Ascending aorta (tissue), 2 donors: ENCODE results near the gene MAGEF1. TPM values are rescaled to one million over a fixed set of nuclear protein-coding genes. Genes with fewer than 3 reads are reported as not detected.

ENCODE experiments used
- DNase-seq, 2 donors: peaks; one replicate each; pipeline ENCODE4 v3.0.0-alpha.2; 2019; ENCODE audit warnings: low spot score in 2 of 2
- H3K27ac ChIP-seq, 2 donors: fragments of 200-600 bp; sonication (generic); one replicate each; pipeline ENCODE4 v1.5.1; 2016 to 2017; ENCODE audit warnings: mild to moderate bottlenecking in 1 of 2
- H3K27me3 ChIP-seq: fragments of 200-600 bp; sonication (generic); one replicate; pipeline ENCODE4 v1.5.1; 2017
- H3K36me3 ChIP-seq, 2 donors: fragments of 200-600 bp; sonication (generic); one replicate each; pipeline ENCODE4 v1.5.1; 2016
- H3K4me1 ChIP-seq, 2 donors: fragments of 200-600 bp; sonication (generic); one replicate each; pipeline ENCODE4 v1.5.1; 2016 to 2017; ENCODE audit warnings: mild to moderate bottlenecking in 1 of 2
- H3K4me3 ChIP-seq, 2 donors: fragments of 200-600 bp; sonication (generic); one replicate each; pipeline ENCODE4 v1.5.1; 2016 to 2017; ENCODE audit warnings: mild to moderate bottlenecking in 1 of 2
- H3K9me3 ChIP-seq, 2 donors: fragments of 200-600 bp; sonication (generic); one replicate each; pipeline ENCODE4 v1.5.1; 2016
- intact Hi-C: fragments of 100-400 bp; cut with DNase I; formaldehyde crosslinking; loops from one replicate; pipeline ENCODE4 v1.15.1; 2023
- total RNA-seq: library from RNA; depleted of rRNA; stranded (reverse); fragments of >200 nt; gene quantifications from one replicate; pipeline ENCODE4 v1.1.0, GENCODE V29; 2016
- TF ChIP-seq, protein P1 (sequence below), 3 experiments: fragments of 200-600 bp in 2 of 3; fragments of 450-650 bp in 1 of 3; sonication (generic) in 2 of 3; IDR thresholded peaks; one replicate each; pipeline ENCODE4 v1.5.1; 2016 to 2019; ENCODE audit warnings: antibody characterized with exemption in 3 of 3, mild to moderate bottlenecking in 1 of 3, moderate library complexity in 1 of 3

MAGEF1 gene
- total RNA-seq, 1 donor from 2014 or later: 5.2 TPM

DNA sequence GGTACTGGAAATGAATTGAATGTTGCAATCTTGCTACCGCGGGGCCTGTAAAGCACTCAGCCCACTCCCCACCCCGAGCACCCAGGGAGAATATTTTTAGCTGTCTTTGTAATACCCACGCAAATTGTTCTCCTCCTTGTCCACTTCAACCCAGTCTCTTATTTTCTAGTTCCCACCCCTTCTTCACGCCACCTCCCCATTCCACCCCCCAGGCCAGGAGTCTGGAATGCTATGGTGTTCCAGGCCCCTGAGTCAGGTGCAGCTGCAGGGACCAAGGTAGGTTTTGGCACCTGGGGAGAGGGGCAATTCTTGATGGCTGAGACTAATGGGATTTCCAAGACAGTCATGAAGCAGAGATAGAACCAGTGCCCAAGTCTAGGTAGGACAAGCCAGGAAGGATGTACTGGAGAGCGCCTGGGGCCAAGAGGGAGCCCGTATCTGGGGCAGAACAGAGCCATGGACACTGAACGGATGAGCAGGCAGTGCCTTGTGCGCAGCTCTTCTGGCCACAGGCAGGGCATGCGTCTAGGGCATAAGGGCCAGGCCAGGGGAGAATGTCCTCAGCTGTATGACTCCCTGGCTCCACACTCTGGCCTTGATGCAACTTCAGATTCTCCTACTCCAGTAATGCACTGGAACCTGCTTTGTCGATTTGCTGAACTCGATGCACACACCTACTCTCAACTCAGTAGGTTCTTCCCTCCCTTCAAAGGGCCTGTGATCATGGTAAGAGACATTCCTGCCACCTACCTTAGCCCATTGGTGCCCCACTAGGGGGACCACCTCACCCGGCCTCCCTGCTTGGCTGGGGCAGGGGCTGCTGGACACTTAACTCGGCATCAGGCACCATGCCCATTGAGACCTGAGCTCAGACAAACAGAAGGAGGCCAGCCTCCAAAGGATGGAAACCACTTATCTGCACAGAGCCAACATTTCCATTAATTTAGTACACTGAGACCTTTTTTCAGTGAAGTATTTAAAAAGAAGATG is 34.6 kb upstream of the MAGEF1 start:
- intact Hi-C loops: no loop called here
- H3K4me3 ChIP-seq: no peak overlapping the region
- DNase-seq: no peak
- H3K9me3 ChIP-seq: no peaks in the 10 kb centered on the region
- H3K27me3 ChIP-seq: no peaks in the 10 kb centered on the region
- no peaks in the 10 kb centered on the region for H3K36me3 ChIP-seq
- no peaks in the 10 kb centered on the region for H3K4me1 ChIP-seq
- TF ChIP-seq, protein P1, sequence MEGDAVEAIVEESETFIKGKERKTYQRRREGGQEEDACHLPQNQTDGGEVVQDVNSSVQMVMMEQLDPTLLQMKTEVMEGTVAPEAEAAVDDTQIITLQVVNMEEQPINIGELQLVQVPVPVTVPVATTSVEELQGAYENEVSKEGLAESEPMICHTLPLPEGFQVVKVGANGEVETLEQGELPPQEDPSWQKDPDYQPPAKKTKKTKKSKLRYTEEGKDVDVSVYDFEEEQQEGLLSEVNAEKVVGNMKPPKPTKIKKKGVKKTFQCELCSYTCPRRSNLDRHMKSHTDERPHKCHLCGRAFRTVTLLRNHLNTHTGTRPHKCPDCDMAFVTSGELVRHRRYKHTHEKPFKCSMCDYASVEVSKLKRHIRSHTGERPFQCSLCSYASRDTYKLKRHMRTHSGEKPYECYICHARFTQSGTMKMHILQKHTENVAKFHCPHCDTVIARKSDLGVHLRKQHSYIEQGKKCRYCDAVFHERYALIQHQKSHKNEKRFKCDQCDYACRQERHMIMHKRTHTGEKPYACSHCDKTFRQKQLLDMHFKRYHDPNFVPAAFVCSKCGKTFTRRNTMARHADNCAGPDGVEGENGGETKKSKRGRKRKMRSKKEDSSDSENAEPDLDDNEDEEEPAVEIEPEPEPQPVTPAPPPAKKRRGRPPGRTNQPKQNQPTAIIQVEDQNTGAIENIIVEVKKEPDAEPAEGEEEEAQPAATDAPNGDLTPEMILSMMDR (IDR thresholded peaks at IDR 0.05): no peak
- H3K27ac ChIP-seq: no peak overlapping the region

DNA sequence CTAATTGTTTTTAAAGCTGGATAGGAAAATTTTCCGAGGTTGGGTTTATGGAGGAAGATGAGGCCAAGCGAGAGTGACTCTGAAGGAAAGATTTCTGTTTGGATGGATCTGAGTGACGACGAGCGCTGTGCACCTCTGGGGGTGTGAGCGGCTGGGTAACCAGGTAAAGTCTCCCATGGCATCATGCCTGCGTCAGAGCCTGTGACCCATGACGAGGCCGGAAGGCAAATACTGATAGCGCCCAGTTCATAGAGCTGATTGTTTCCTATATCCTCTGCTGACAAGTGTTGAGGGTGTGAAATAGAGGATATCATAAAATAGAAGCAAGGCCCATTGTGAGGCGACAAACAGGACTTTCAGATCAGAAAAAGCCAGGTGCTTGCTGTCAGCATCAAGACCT is 33.7 kb upstream of the MAGEF1 start:
- Histone ChIP-seq H3K27ac (no peak overlapping the region), H3K4me3 (no peak overlapping the region), H3K36me3 (no peaks in the 10 kb centered on the region), H3K27me3 (no peaks in the 10 kb centered on the region), H3K4me1 (no peaks in the 10 kb centered on the region), H3K9me3 (no peaks in the 10 kb centered on the region)
- TF ChIP-seq, protein P1 (IDR thresholded peaks at IDR 0.05): no peak
- peak in 1 of 2 donors; percentile 31 for DNase-seq
- intact Hi-C loops: no loop called here

DNA sequence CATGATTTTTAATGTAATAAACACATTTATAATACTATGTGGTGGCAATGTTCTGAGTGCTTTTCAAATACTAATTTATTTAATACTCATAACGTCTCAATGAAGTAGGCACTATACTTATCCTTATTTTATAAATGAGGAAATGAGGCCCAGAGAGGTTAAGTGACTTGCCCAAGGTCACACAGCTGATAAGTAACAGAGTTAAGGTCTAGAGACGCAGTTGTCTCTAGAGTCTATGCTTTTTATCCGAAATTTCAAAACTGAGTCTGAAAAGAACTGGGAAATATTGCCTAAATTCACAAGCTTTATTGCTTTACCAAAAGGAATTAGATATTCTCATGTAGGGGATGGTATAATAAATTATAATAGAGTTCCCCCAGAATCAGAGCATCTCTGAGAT is 31.4 kb upstream of the MAGEF1 start:
- intact Hi-C loops: no loop called here
- H3K4me3 ChIP-seq: no peak overlapping the region
- TF ChIP-seq, protein P1 (IDR thresholded peaks at IDR 0.05): no peak
- no peak for DNase-seq
- H3K27ac ChIP-seq: no peak overlapping the region
- H3K36me3 ChIP-seq: no peaks in the 10 kb centered on the region
- H3K27me3 ChIP-seq: no peaks in the 10 kb centered on the region
- no peaks in the 10 kb centered on the region for H3K9me3 ChIP-seq
- H3K4me1 ChIP-seq: no peaks in the 10 kb centered on the region

DNA sequence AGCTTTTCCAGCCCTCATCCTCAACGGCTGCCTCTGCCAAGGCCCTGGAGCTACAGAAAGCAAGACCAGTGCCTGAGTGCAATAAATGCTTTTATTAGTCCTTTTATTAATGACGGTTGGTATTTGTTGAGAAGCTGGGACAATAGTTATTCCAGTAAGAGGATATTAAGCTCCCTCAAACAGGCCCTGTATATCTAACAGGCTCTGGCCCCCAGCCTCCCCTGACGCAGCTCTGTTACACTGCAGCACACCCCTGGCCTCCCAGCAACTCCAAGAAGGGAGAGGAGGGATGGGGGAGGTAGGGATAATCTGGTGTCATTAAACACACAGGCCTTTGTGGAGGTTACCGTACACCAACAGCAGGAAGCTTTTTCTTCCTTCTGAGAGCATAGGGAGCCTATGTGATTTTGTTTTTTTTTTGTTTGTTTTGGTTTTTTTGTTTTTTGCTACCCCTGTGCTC is 30.8 kb upstream of the MAGEF1 start:
- no peaks in the 10 kb centered on the region for H3K9me3 ChIP-seq
- H3K4me3 ChIP-seq: no peak overlapping the region
- H3K27me3 ChIP-seq: no peaks in the 10 kb centered on the region
- H3K27ac ChIP-seq: no peak overlapping the region
- TF ChIP-seq, protein P1 (IDR thresholded peaks at IDR 0.05): no peak
- H3K4me1 ChIP-seq: no peaks in the 10 kb centered on the region
- no peaks in the 10 kb centered on the region for H3K36me3 ChIP-seq
- intact Hi-C loops: no loop called here
- peak in 1 of 2 donors; percentile 38 for DNase-seq

DNA sequence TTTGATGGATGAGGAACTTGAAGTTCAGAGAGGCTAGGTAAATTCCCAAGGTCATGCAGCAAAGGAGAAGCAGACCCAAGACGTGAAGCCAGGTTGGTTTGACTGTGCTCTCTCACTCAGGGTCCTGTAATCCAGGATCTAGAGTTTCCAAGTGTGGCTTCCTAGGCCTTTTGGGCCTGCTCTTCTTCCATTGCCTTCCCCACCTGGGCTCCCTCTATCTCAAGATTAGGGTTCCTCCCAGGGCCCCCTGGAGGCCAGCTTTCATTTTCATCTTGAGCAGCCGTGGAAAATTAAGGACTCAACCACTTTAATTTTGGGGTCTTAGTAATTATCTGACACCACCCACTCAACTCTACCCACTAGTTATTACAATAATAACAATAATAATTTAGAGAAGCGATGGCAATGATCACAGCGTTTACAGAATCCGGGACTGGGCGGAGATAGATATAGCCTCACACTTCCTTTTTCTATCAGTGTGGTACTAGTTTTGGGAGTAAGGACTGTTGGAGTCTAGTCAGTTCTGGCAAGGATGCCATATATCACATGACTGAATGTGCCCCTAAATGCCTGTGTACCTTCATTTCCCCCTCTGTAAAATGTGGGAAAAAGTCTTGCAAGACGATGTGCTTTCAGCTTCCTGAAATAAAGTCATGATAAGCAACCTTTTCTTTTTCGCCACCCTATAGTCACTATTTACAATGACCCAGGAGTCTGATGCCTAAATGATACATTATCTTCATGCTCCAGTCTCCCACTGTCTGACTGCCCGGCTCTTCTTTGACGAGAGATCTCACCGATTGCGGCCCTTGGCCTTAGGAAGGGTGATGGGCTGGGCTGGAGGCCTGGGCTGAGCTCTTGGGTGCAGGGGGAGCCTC is 30.2 kb upstream of the MAGEF1 start:
- intact Hi-C loops: no loop called here
- no peaks in the 10 kb centered on the region for H3K36me3 ChIP-seq
- H3K9me3 ChIP-seq: no peaks in the 10 kb centered on the region
- H3K27ac ChIP-seq: no peak overlapping the region
- peak in 1 of 2 donors; percentile 24 for DNase-seq
- H3K4me3 ChIP-seq: no peak overlapping the region
- H3K27me3 ChIP-seq: no peaks in the 10 kb centered on the region
- TF ChIP-seq, protein P1 (IDR thresholded peaks at IDR 0.05): no peak
- H3K4me1 ChIP-seq: no peaks in the 10 kb centered on the region
